ENCODE data around the gene POU3F2.

DNA sequence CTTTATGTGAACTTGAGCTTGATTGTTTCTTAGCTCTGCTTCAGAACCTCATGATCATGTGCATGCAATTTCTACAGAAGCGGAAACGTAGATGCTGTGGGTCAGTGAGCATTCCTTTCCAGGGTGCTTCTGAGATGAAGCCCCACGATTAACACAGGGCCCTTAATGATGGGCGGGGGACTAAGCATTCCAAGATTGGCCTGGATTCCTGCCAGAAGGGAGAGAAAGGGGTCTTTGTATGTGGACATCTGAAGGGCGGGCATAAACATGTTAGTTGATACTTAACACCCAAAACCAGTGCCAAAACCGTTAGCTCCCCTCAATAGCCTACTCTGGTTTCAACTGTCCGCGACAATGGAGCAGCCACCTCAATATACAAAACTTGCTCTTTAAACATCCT is 46.9 kb upstream of the POU3F2 start:
- TF ChIP-seq FOXM1 (IDR thresholded peaks at IDR 0.05; ENCODE audit: borderline replicate concordance) (no peak), FOXA1 (IDR thresholded peaks at IDR 0.05) (no peak)

All from HEK293T (cell line).